MG63 (cell line): ENCODE data around the gene HID1. TPM values are rescaled to one million over a fixed set of nuclear protein-coding genes. Genes with fewer than 3 reads are reported as not detected.
A peak's percentile ranks its signal among the peaks of the same experiment; 100 is the strongest.

ENCODE experiments used
- DNase-seq: peaks from one replicate; pipeline ENCODE4 v3.0.0-alpha.2; 2020
- H3K27me3 ChIP-seq: fragments of 250-450 bp; sonication (Bioruptor Pico); 2 replicates; pipeline ENCODE4 v1.5.1; 2020; ENCODE audit warnings: mild to moderate bottlenecking, moderate library complexity
- H3K36me3 ChIP-seq: fragments of 250-450 bp; sonication (Bioruptor Pico); 2 replicates; pipeline ENCODE4 v1.5.1; 2020; ENCODE audit warnings: mild to moderate bottlenecking, moderate library complexity
- H3K4me3 ChIP-seq: fragments of 250-450 bp; sonication (Bioruptor Pico); 2 replicates; pipeline ENCODE4 v1.5.1; 2020; ENCODE audit warnings: mild to moderate bottlenecking, moderate library complexity
- H3K9me3 ChIP-seq: fragments of 250-450 bp; sonication (Bioruptor Pico); 2 replicates; pipeline ENCODE4 v1.5.1; 2020; ENCODE audit warnings: mild to moderate bottlenecking, moderate library complexity
- total RNA-seq: library from RNA; depleted of rRNA; stranded (reverse); fragments of >200 nt; shearing (Covaris generic); gene quantifications from 2 replicates; pipeline ENCODE4 v1.2.3, GENCODE V29; 2014; ENCODE audit warnings: low replicate concordance

HID1 gene
- total RNA-seq, 1 experiment from 2014 or later, result not detected

- no peaks in the 10 kb centered on the region for H3K36me3 ChIP-seq
- peak; percentile 53 for DNase-seq
- no peaks in the 10 kb centered on the region for H3K27me3 ChIP-seq
- no peak overlapping the region for H3K4me3 ChIP-seq
- H3K9me3 ChIP-seq, result no peaks in the 10 kb centered on the region
Observed at GRCh38 chr17:74960570-74961342, 11.8 kb downstream of the HID1 start.

DNA sequence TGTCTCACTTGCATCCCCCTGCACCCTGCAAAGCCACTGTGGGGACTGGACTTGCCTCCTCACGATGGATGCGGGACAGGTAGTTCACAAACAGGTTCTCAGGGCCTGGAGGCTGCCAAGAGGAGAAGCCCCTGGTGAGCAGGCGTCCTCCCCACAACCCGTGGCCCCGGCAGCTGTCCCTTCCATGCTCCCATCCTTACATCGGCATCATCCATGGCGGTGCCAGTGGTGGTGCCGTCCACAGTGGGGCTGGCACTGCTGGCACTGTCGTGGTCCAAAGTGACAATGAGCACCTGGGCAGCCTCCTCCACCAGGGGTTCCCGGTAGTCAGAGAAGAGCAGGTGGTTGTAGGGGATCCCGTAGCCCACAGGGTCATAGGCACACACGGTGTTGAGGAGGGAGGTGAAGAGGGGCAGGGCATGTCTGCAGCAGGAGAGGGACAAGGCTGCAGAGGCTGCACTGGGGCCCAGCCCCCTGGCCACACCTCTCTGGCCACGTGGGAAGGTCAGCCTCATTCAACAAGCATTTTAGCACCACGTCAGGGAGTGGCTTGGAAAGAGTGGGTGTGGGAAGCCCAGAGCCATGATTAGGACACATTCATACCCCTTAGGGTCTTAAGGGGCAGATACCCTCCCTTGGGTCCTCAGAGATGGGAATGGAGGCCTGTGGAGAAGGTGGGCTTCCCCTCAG is 12.6 kb downstream of the HID1 start:
- Histone ChIP-seq H3K36me3 (no peaks in the 10 kb centered on the region), H3K4me3 (no peak overlapping the region), H3K27me3 (no peaks in the 10 kb centered on the region), H3K9me3 (no peaks in the 10 kb centered on the region)
- peak; percentile 32 for DNase-seq

DNA sequence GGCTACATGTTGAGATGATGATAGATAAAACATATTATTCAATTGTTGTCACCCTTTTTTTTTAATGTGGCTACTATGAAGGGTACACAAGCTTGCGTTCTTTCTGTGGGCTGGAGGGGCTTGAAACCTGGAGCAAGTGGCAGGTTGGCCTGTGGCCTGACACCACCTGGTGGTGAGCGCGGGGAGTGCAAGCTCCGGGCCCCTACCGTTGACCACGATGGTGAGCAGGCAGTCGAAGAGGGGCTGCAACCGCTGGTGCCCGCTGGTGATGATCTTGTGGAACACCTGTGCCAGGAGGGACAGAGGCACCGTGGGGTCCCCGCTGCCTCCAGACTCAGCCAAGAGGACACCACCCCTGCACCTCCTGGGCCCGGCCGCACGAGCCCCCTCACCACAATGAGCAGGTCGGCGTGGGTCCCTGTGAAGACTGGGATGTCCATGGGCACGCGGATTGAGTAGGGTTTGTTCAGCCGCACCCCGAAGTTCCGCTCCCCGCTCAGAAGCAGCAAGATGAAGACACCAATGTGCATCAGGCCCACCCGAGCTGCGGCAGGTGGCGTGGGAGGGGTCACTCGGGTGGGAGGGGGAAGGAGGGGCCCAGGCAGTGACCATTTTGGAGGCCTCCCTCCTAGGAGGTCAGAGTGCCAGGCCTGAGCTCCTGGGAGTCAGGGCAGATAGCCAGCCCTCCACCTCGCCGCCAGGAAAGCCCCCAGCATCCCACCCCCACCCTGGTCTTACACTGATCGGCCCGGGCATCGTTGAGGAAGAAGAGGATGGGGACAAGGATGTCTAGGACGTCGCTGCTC is 14.4 kb downstream of the HID1 start:
- DNase-seq, result peak; percentile 55
- Histone ChIP-seq H3K4me3 (no peak overlapping the region), H3K27me3 (no peaks in the 10 kb centered on the region), H3K9me3 (no peaks in the 10 kb centered on the region), H3K36me3 (no peaks in the 10 kb centered on the region)

GRCh38 chr17:74956093-74956492 is 16.5 kb downstream of the HID1 start:
- peaks cover under 1% of the 10 kb centered on the region; the same call in 1 of the 2 replicates for H3K27me3 ChIP-seq
- DNase-seq, result no peak
- no peaks in the 10 kb centered on the region for H3K36me3 ChIP-seq
- no peak overlapping the region for H3K4me3 ChIP-seq
- no peaks in the 10 kb centered on the region for H3K9me3 ChIP-seq

DNA sequence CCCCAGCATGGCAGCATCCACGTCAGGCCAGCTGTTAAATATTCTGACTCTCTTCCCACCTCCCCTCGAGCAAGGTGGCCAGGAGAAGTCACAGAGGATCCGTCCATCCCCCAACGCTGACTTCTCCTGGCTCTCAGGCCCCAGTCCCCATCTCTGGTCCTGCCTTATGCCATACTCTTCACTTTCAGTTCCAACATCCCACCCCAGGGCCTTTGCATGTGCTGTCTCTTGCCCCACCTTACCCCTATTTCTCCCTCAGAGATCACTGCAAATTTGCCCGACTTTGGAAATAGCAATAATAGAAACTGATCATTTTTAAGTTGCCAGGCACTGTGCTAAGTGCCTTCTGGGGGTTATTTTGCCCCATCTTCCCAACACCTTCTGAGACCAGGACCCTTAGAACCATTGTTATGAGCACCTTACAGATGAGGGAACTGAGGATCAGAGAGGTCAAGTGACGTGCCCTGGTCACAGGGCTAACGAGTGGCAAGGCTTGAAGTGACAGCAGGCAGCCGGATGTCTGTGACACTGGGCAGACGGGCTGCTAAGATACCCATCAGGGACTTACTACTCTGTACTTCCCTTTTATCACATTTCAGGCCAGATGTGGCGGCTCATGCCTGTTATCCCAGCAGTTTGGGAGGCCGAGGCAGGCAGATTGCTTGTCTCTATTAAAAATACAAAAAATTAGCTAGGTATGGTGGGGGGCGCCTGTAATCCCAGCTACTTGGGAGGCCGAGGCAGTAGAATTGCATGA is 17.7 kb downstream of the HID1 start:
- no peak for DNase-seq
- no peaks in the 10 kb centered on the region for H3K36me3 ChIP-seq
- H3K9me3 ChIP-seq, result no peaks in the 10 kb centered on the region
- no peak overlapping the region for H3K4me3 ChIP-seq
- H3K27me3 ChIP-seq, result peaks cover 2% of the 10 kb centered on the region; the same call in 1 of the 2 replicates

GRCh38 chr17:74954115-74954514 is 18.4 kb downstream of the HID1 start:
- Histone ChIP-seq H3K27me3 (peaks cover 2% of the 10 kb centered on the region; the same call in 1 of the 2 replicates), H3K36me3 (no peaks in the 10 kb centered on the region), H3K9me3 (no peaks in the 10 kb centered on the region), H3K4me3 (no peak overlapping the region)
- DNase-seq, result no peak

DNA sequence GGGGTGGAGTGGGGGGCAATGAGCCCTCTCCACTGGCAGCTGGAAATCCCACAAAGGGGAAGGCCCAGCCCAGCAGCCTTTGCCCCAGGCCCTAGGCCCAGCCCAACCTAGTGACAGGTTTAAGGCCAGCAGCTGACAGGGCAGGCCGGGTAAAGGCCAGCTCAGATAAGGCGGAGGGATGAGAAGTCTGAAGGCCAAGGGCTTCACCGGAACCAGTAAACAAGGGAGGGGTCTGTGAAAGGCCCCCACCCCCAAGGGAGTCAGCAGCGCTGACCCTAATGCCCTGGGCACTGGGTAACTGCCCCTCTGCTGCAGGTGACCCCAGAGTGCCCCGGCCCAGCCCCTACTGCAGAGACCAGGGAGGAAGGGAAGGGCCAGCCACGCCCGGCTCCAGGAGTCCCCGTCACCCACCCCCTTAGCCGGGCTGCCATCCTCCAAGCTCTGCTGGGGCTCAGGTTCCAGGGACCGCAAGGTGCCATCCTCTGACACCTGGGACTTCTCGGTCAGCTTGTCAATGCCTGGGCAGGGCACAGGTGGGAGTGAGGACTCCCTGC is 19.3 kb downstream of the HID1 start:
- DNase-seq, result no peak
- H3K9me3 ChIP-seq, result no peaks in the 10 kb centered on the region
- H3K4me3 ChIP-seq, result no peak overlapping the region
- peaks cover 2% of the 10 kb centered on the region; the same call in 1 of the 2 replicates for H3K27me3 ChIP-seq
- H3K36me3 ChIP-seq, result no peaks in the 10 kb centered on the region

DNA sequence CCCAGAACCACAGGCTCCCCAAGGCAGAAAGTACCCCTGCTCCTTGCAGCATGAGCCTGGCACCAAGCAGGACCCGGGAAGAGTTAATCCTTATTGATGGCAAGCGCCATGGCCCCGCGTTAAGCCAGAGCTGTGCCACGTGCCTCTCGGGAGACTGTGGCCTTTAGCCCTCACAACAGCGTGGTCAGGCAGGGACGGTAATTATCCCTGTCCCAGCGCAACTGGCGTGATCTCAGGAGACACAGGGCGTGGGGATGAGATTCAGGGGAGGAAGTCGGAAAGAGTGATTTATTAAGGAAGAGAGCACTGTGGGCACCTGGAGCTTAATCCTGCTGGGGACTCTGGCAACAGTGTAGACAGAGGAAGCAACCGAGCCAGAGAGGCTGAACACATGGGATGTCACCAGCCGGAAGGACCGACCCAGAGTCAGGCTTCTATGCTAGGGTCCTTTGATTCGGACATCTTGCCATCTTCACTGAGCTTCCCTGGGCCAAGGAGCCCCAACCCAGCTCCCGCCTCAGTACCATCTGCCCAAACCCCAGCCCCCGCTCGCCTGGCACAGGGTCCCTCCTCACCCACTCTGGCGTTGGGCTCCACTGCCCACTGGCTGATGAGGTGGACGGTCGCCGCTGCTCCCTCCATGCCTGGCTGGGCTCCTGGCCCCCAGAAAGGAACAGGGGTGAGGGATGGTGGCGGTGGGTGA is 20.0 kb downstream of the HID1 start:
- Histone ChIP-seq H3K36me3 (no peaks in the 10 kb centered on the region), H3K27me3 (peaks cover 2% of the 10 kb centered on the region; the same call in 1 of the 2 replicates)
- no peak for DNase-seq

DNA sequence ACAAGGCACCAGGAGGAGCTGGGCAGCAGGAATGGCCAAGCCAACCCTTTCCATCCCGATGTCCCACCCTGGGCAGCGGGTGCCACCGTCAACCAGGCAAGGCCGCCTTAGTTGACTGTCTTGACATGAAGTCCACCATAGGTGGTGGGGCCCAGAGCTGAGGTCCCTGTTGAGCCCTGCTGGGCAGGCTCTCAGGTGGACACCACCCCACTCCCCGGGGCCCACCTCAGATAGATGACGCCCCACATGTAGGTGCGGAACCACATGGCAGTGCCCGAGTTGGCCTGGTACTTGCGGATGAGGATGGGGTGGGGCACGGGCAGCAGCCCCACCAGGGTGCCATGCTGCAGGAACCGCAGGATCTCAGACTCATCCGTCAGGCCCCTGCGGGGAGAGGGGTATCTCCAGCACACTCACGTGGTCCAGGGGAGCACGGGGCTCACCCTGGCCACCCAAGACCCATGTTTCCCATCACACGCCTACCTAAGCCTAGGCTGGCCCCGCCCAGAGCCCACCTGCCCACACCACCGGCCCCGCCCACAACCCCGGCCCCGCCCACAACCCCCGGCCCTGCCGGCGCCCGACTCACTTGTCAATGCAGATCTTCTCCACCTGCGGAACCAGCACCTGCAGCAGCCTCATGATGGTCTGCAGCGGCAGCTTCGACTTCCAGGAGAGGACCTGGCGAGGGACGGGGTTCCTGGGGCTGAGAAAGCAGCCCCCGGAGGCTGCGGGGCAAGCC is 20.7 kb downstream of the HID1 start:
- H3K36me3 ChIP-seq, result no peaks in the 10 kb centered on the region
- no peak for DNase-seq
- H3K9me3 ChIP-seq, result no peaks in the 10 kb centered on the region
- peaks cover 2% of the 10 kb centered on the region; the same call in 1 of the 2 replicates for H3K27me3 ChIP-seq
- no peak overlapping the region for H3K4me3 ChIP-seq

More for the DNA sequence above, 20.0 kb downstream of the HID1 start:
- no peak overlapping the region for H3K4me3 ChIP-seq
- H3K9me3 ChIP-seq, result no peaks in the 10 kb centered on the region

DNA sequence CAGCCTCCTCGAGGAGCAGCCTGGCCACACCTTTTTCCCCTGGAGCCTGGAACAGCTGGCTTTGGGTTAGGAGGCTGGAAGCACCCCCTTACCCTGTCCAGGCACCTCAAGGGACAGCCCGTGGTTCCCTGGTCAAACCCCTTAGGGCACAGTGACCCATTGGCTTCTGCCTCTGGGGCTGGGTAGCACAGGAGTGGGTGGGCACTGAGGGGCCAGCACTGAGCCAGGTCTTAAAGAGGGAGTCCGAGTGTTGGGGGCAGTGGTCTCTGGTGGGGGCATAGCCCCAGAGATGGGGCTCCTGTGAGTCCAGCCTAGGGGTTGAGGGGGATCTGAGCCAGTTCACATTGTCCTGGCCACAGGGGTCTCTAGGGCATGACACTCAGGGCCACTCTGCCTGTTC is 21.5 kb downstream of the HID1 start:
- Histone ChIP-seq H3K27me3 (peaks cover 8% of the 10 kb centered on the region), H3K9me3 (no peaks in the 10 kb centered on the region), H3K4me3 (no peak overlapping the region), H3K36me3 (no peaks in the 10 kb centered on the region)
- no peak for DNase-seq

- no peaks in the 10 kb centered on the region for H3K36me3 ChIP-seq
- no peak overlapping the region for H3K4me3 ChIP-seq
- no peaks in the 10 kb centered on the region for H3K9me3 ChIP-seq
- DNase-seq, result no peak
- H3K27me3 ChIP-seq, result peaks cover 16% of the 10 kb centered on the region
Observed at GRCh38 chr17:74950207-74950606, 22.4 kb downstream of the HID1 start.

- no peaks in the 10 kb centered on the region for H3K9me3 ChIP-seq
- no peaks in the 10 kb centered on the region for H3K36me3 ChIP-seq
- H3K27me3 ChIP-seq, result peaks cover 23% of the 10 kb centered on the region
- no peak for DNase-seq
- no peak overlapping the region for H3K4me3 ChIP-seq
Observed at GRCh38 chr17:74949455-74950115, 23.0 kb downstream of the HID1 start.

GRCh38 chr17:74947041-74947754 is 25.4 kb downstream of the HID1 start:
- no peaks in the 10 kb centered on the region for H3K36me3 ChIP-seq
- no peaks in the 10 kb centered on the region for H3K9me3 ChIP-seq
- H3K4me3 ChIP-seq, result no peak overlapping the region
- DNase-seq, result no peak
- peaks cover 47% of the 10 kb centered on the region for H3K27me3 ChIP-seq

- Histone ChIP-seq H3K9me3 (no peaks in the 10 kb centered on the region), H3K27me3 (peaks cover 50% of the 10 kb centered on the region), H3K36me3 (no peaks in the 10 kb centered on the region), H3K4me3 (no peak overlapping the region)
- DNase-seq, result no peak
Observed at GRCh38 chr17:74946641-74947040, 25.9 kb downstream of the HID1 start.
